LoVo (cell line): ENCODE measurements around the gene ERBB2.
"Not testable (repeated sequence)": the region's sequence is repeated elsewhere in the genome, so short reads cannot be mapped to it uniquely, and the experiment has no call there.

Source experiments
- DNase-seq: peaks from one replicate; pipeline ENCODE4 v3.0.0-alpha.2; 2016; ENCODE audit warnings: low spot score

The ERBB2 gene

DNA sequence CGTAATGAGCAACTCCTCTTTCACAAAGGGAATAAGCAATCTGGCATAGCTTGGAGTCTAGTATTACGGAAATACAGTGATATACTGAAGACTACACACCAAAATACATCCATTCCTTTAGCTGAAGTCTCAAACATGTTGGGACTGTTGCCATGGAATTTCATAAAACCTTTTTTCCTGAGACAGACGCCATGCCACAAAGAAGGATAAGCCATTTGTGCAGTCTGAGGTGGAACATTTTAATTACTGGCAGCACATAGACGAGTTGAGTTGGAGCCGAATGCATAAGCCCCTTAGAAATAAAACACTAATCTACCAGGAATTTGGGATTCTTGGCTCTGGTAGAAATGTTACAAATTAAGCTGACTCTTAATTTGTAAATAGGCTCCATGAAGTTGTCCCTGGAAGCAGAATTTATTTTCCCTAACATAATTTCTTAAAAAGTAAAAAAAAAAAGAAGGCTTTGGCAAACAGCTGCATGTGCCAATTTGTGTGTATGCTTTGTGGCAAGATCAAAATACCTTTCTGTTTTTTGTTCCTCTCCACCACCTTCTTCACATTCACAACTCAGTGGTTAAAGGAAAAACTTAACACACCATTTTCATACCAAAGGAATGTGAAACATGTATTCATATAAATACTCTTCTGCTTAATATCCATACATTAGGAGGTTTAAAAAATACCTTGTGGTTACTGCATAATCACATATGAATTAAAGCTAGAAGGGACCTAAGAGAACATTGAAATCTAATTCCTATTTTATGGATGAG lies 63.4 kb downstream of the ERBB2 start:
- DNase-seq = no peak

DNA sequence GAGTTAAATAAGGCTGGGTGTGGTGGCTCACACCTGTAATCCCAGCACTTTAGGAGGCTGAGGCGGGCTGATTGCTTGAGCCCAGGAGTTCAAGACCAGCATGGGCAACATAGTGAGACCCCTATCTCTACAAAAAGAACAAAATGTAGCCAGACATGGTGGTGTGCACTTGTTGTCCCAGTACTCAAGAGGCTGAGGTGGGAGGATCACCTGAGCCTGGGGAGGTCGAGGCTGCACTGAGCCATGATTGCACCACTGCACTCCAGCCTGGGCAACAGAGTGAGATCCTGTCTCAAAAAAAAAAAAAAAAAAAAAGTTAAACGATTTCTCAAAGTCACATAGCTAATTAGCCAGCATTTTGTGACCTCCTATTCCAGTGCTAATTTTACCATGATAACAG lies 64.3 kb downstream of the ERBB2 start:
- not testable (repeated sequence) for DNase-seq

DNA sequence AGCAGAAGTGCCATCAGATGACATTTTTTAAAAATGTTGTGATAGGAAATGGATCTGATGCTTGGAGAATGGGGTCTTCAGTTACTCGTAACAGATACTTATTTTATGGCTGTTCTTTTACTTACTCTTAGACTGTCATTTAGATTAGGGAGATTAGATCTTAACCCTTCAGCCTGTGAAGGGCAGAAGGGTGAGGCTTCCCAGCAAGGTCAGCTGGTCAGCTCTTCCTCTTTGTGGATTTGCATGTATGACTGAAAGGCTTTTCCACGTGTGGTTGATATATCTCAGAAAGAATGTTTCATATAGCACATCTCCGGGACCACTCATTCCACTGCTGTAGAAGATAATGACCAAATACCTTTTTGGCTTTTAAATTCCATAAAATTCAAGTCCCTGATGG lies 65.3 kb downstream of the ERBB2 start:
- DNase-seq = no peak

DNA sequence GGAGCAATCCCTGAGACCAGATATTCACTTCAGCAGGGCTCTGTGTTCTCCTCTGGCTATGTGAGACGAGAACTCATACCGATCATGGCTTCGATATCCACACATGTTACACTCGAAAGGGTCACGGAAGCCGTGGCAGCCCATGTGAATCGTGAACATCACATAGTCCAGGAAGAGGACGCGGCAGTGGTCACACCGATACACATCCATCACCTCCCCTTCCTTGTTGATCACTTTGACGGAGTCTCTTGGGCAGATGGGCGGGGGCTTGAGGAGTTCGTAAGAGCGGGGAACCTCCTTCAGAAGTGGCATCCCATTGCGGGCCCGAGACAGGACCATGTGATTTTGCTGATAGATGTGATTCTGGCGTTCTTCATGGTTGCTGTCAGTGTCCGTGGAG lies 65.9 kb downstream of the ERBB2 start:
- DNase-seq = no peak

DNA sequence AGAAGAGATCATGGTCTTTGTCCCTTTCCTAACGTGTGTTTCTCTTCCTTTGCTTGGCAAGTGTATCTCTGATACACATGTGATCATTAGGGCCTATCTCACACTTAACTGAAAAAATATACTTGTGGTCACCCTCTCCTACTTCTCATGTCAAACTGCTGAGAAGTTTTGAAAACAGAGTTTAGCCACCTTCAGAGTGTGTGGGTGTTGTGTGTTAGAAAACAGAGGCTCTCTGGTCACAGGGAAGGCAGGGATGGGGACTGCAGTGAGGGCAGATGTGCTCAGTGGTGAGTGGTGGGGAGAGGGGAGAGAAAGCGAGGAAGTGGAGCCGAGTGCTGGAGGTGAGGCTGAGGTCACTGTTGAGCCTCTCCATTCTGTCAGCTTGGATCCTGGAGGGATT lies 67.3 kb downstream of the ERBB2 start:
- DNase-seq = no peak

DNA sequence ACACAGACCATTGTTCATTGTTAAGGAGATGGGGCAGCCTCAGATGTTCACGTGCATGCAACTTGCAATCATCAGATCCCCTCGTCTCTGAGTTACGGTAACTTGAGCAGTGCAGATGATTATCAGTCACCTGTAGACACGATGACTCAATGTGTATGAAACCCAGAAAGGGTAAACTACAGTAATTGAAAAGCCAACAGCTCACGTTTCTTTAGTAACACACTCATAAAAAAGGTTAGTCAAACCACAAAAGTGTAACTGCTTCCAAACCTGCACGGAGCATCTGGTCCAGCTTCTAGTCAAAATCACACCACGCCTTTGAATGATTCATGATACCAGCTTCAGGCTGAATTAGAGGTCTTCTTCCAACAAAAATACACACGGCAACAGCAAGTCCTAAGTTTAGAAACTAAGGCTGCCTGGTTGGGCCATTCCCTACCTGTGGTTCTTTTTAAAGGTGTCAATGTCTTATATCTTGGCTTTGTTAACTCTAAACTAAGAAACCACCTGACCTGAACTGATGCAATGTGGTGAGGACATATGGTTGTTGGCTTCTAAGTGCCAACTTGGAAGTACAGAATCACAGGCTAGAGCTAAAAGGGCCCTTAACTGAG lies 70.2 kb downstream of the ERBB2 start:
- peak; percentile 74 for DNase-seq

DNA sequence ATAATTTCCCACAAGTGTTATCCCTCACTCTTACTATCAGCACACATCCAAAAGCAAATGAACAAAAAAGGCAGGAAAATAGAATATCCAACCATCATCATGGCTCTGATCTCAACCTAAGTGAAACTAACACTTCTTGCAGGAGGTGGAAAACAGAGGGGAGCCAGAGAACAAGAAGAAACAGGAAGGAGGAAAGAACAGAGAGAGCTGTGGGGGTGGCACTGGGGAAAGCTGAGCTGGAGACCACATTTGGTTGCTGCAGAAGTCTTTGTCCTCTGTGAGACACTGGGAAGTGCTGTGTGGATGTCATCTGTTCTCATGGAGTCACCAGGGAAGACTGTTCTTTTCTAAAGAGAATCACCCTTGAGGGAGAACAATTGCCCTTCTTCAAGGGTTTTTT lies 72.6 kb downstream of the ERBB2 start:
- DNase-seq = no peak

DNA sequence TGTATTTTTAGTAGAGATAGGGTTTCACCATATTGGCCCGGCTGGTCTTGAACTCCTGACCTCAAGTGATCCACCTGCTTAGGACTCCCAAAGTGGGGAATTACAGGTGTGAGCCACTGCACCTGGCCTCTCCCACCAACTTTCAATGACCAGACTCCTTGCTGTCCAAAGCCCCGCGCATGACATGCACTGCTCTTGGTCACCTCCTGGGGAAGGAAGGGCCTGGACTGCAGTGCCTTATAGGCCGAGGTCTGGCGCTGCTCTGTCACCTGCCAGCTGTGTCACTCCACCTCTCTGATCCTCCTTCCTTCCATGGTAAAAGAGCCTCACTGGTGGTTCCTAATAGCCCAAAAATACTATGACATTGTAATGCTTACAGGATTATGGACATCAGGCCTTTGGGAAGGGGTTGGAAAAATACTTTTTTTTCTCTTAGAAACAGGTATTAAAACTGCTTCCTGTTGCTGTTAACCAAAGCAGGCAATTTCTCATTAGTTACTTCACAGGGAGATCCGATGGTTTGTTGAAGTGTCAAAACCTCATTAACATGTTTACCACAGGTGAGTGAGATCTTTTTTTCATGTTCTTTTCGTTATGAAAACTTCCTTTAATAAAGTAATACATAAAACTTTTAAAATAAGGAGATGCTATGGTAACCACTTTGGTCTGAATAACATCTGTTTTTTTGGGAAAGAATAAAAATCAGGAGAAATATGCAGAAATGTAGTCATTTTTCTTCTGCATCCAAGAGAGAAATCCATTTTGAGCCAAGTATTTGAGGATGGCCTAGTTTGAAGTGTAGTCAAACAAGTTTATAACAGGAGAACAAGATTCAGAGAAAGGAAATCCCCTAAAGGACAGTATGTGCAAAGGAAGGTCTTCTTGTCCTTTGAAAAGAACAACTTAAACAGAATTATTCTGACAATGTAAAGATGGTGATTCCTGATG lies 73.4 kb downstream of the ERBB2 start:
- DNase-seq = no peak

DNA sequence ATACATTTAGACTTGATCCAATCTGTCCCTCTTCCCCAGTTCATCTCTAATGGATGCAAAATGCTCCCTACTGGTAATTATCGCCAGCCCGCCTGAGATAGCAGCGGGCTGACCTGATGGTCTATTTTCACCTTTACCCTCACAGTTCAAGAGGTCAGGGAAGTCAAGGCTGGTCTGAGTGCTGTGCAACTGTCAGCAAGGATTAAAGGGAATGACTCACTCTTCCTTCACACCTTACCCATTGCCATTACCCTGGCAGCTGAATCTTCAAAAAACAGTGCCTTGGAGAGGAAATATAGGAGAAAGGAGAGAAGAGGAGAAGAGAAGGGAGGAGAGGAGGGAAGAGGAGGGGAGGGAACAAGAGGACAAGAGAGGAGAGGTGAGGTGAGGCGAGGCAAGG lies 74.2 kb downstream of the ERBB2 start:
- DNase-seq = no peak

DNA sequence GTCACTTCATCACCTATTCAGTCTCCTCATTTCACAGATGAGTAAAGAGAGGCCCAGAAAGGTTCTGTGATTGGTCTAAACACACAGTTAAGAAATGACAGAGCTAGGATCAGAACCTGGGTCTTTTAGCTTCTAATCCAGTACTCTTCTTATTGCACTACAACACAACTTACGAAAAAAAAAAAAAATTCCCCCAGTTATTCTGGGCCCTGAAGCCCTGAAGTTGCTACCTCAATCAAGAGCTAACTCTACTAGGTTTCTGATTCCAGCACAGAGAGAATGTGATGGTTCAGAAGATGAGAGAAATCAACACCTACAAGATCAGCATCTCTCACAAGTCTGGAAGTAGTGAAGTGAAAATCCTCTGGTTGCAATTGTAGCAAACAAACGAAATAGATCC lies 75.2 kb downstream of the ERBB2 start:
- no peak for DNase-seq

DNA sequence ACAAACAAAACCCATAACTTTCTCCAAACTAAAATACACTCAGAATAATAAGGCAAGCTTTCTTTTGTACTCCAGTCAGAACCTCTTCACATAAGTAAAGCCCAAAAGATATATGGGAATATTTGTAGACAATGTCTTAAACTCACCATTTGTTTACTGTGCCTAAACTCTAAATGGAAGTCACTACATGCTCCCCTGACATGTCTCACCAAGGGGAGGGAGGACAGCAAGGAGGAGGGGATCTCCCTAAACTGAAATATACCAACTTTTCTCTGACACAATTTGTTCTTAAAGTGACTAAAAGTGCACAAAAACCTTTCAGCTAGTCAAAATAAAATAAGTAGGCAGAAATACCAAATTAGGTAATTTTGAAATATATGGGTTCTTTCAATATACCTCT lies 76.4 kb downstream of the ERBB2 start:
- DNase-seq = no peak

DNA sequence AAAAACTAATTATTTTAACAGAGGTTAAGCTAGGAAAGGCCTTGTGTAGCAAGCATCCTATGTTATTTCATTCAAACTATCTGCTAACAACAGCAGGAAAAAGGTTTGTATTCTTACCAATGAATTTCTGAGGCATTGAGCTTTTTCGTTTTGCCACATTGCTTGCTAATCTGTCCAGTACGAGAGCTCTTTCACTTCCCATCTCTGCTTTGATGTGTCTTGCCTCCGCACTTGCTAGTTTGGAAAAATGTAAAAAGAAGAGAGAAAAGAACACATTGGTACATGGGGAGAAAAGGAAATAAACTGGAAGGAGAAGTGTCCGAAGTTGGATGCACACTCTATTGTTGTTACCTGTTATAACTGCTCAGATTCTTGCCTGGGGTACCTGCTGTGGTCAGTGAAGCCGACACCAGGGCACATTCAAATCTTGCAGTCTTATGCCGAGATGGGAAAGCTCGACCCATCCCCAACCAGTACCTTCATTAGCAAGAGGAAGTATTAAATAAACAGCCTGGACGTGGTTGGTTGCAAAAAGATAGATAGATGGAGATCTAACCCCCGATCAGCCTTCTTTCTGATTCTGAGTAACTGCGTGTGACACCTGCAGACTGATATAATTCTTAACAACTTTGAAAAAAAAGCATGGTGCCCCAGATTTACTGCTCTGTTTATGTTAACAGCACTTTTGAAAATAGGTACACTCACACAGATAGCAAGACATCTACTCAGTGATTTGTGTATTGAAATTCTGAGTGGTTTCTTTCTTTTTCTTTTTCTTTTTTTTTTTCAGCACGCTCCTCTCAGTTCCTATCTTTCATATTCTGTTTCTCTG lies 77.9 kb downstream of the ERBB2 start:
- DNase-seq = no peak
